Stimulated activated CD8-positive, alpha-beta memory T cell treated with anti-CD3 and anti-CD28 coated beads, Interleukin-12 subunit alpha, Interleukin-12 subunit beta, amount 100 ng/mL, for 24 hours (primary cell): ENCODE measurements around the gene CBARP.

Experiments used
- DNase-seq: peaks from one replicate; pipeline ENCODE4 v3.0.0-alpha.2; 2020; ENCODE audit errors: extremely low read depth

CBARP gene

DNA sequence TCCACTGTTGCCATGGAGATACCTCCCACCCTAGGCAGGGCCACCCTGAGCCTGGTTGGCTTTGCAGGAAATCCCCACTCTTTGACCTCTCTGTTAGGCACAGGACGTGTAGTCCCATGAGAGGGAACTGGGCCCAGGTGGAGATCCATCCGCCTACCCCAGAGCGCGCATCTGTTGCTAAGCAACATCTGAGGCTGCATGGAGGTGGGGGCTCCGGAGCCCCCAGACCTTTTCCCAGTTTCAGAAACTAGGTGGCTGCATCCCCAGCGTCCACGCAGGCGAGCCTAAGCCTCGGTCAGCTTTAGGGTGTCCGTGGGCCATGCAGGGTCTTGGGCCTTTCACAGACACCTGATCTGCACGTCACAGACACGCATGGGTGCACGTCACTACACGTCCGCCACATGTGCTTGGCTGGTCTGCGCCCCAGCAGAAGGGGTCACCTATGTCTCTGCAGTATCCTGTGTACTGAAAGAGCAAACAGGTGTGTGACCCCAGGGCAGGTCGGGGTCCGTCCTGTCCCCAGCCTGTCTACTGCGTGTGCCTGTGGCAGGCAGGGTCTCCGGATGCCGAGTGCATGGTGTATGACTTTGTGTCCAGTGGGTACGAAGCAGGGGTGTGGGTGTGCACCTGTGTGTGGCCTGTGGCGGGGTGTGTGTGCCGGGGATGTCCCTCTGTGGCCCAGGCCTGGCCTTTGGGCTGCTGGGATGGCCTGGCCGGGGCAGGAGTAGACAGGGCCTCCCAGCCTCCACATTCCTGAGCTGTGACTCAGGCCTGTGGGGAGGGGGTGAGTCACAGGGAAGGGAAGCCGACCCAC, 27.2 kb upstream of the CBARP start:
- DNase-seq, result no peak

- DNase-seq, result no peak
Measured at GRCh38 chr19:1263188-1263587, 25.4 kb upstream of the CBARP start.

DNA sequence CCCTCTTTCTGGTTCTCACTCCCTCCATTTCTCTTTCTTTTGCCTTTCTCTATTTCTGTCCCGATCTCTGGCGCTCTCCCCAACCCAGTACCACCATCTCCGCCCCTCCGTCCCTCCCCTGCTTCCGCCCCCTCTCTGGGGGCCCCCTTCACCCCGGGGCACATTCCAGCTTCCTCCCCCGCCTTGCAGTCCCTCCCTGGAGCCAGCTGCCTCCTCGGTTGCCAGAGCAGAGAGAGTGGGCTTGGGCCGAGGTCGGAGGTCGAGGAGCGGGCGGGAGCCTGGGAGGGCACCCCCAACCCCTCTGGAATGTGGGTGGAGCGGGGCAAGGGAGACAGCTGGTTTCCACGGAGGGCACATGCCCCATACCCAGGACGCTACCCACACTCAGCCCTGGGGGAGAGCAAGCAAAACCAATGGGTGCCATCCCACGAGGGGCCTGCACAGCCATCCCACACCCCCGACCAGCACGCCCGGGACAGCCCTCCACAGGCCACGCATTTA, 24.9 kb upstream of the CBARP start:
- no peak for DNase-seq

GRCh38 chr19:1261798-1262622, 24.2 kb upstream of the CBARP start:
- no peak for DNase-seq

- DNase-seq, result no peak
Measured at GRCh38 chr19:1261538-1261797, 23.7 kb upstream of the CBARP start.

- DNase-seq, result peak; percentile 87
Measured at GRCh38 chr19:1260749-1261537, 23.1 kb upstream of the CBARP start.

DNA sequence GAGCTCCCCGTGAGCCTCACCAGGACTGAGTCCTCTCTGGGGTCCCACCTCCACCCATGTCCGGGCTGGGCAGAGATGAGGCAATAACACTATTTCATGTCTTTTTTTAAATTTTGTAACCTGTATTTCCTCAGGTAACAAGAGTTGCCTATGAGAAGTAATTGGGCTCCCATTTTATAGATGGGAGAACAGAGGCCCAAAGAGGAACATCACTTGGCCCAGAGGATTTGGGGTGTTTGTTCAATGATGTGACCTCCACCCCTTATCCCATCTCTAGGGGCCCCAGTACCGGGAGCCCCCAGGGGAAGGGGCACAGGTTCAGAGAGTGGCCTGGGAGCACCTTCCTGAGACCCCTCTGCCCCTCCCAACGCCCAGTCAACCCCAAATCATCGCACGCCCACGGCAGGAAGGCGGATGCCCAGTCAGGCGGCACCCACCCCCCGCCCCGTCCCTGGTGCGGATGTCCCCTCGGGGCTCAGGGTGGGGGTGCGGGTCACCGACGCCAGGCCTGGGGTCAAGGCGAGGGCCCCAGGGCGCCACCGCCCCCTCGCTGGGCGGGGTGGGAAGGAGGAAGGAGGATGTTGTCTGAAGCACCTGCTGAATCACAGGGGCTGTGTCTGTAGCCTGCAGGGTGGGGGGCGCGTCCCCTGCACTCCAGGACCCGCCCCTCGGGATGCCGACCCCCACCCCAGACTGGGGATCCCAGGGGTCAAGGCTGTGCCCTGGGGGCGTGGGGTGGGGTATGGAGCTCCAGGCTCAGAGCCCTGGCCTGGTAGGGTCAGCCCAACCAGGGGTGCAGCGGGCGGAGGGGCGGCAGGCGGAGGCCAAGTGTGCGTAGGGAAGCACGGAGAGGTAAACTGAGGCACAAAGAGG, 22.3 kb upstream of the CBARP start:
- DNase-seq, result no peak

DNA sequence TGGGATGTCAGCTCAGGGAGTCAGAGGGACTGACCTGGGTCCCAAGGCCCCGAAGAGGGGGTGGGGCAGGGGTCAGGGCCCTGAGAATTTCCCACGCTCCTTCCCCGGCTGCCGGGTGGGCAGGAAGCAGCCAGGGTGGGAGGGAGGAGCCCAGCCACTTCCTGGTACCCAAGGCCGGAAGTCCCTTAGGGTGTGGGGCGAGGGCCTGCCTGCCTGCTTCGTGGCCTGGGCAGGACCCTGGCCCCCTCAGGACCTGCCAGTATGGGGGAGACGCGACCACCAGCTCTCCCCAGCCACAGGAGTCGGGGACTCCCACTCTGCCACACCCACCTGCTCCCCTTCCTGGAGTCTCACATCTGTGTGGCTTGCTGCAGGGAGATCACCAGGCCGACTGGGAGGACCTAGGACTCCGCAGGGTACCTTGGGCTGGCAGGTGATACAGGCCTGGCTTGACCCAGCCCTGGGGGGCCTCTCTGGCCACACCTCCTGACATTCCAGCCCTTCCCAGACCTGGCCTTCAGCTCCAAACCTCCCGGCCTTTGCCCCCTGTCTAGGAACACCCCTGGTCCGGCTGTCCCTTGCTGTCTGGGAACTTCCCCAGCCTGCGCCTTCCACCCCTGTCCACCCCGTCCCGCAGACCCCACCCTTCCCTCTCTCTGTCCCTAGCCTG, 21.5 kb upstream of the CBARP start:
- DNase-seq, result no peak

DNA sequence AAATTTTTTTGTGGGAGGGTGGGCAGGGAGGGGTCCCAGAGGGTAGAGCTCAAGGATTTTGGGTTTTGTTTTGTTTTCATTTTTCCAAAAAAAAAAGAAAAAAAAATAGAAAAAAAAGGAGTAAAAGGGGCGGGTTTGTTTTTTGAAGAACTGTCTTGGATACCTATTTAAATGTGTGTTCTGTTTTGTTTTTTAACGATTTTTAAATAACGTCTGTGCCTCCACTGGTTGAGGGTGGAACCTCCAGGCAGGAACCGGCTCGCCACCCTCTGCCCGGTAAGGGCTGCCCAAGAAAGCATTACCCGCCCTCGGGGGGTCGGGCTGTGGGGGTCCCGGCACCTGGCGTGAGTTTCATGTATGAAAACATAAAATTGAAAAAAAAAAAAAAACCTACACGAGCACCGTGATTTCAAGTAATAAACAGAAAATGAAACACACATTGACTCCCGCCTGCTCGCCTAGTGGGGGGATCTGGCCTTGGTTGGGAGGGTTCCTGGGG, 21.0 kb upstream of the CBARP start:
- no peak for DNase-seq

- DNase-seq, result no peak
Measured at GRCh38 chr19:1258163-1258492, 20.3 kb upstream of the CBARP start.

DNA sequence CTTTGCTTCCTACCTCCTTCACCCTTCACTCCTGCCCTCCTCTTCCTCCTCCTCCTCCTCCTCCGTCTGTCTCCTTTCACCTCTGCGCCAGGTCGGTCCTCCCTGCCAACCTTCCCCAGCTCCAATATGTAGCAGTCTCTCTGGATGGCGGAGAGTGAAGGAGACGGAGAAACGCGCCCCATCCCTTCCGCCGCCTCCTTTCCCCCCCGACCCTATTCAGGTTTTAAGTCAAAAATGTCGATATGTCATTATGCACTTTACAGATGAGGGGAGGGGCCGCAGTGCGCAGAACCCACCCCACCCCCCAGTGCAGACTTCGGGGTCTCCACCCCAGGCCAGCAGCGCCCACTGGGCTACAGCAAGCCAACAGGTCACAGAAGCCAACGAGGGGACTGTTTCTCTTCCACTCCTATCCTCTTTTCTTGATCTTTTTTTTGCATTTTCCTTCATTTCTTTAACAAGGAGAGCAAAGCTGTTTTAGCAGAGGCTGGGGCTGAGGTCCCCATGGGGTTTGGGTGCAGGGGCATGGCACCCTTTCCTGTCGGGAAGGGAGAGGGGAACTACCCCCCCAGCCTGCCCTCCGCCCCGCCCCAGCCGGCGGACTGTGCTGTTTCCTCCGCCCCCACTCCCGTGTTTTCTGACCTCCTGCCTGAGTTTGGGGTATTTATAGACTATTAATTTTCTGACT, 19.8 kb upstream of the CBARP start:
- no peak for DNase-seq

- no peak for DNase-seq
Measured at GRCh38 chr19:1256646-1257474, 19.1 kb upstream of the CBARP start.

DNA sequence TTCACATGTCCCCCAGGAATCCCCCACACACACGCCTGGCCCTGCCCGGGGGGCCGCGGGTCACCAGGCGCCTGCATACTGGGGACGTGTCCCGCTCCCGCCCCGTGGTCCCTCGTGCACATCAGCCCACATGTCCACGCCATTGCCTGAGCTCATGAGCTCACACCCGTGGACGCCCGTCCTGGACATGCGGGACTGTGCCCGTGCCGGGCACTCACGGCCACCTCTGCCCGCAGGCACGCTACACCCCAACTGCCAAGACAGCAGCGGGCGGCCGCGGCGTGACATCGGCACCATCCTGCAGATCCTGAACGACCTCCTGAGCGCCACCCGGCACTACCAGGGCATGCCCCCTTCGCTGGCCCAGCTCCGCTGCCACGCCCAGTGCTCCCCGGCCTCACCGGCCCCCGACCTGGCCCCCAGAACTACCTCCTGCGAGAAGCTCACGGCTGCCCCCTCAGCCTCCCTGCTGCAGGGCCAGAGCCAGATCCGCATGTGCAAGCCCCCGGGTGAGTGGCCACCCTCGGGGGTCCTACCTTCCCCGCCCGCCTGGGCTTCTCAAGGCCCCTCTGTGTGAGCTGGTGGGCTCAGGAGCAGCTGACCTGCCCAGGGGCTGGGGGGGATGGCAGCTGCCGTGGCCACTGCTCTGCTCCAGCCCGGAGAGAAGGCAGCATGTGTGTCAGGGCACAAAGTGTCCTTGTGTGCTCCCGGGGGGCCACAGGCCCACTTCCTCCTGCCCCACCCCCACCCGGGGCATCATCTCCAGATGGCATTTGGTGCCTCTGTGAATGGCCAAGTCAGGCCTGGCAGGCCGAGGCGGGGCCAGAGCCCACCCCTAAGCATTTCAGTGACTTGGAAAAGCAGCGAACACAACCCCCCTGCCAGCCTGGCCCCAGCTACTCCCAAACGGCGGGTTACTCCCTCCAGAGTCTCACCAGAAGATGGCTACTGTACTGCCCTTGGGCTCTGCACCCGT, 17.7 kb upstream of the CBARP start:
- DNase-seq, result no peak

GRCh38 chr19:1254530-1255185, 16.9 kb upstream of the CBARP start:
- DNase-seq, result no peak

DNA sequence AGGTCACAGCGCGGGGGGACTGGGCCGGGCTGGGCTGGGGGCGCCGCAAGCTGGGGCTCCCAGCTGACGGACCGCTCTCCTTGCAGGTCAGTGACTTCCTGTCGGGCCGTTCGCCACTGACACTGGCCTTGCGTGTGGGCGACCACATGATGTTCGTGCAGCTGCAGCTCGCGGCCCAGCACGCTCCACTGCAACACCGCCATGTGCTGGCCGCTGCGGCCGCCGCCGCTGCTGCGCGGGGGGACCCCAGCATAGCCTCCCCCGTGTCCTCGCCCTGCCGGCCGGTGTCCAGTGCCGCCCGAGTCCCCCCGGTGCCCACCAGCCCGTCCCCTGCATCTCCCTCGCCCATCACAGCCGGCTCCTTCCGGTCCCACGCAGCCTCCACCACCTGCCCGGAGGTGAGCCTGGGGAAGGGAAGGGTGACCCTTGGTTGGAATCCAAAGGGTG, 16.3 kb upstream of the CBARP start:
- DNase-seq, result no peak

GRCh38 chr19:1253514-1254080, 15.8 kb upstream of the CBARP start:
- DNase-seq, result no peak
